Mesothelial cell of epicardium (in vitro differentiated cells): ENCODE data around the gene EFCAB12. TPM values are rescaled to one million over a fixed set of nuclear protein-coding genes. Genes with fewer than 3 reads are reported as not detected.

Experiments used
- DNase-seq, 2 experiments: peaks; one replicate each; pipeline ENCODE4 v3.0.0; 2021; ENCODE audit warnings: low spot score in 2 of 2; ENCODE audit not compliant: unreplicated experiment in 2 of 2
- H3K27ac Mint-ChIP-seq: 2 replicates; pipeline ENCODE4 v1.8.0; 2021; ENCODE audit warnings: mixed read lengths
- H3K27me3 Mint-ChIP-seq: 2 replicates; pipeline ENCODE4 v1.8.0; 2021; ENCODE audit warnings: low read depth, mixed read lengths
- H3K36me3 Mint-ChIP-seq: 2 replicates; pipeline ENCODE4 v1.8.0; 2021; ENCODE audit warnings: mixed read lengths
- H3K4me1 Mint-ChIP-seq: 2 replicates; pipeline ENCODE4 v1.8.0; 2021; ENCODE audit warnings: mixed read lengths
- H3K4me3 Mint-ChIP-seq: 2 replicates; pipeline ENCODE4 v1.8.0; 2021; ENCODE audit warnings: mild to moderate bottlenecking, moderate library complexity, mixed read lengths
- H3K9me3 Mint-ChIP-seq: 2 replicates; pipeline ENCODE4 v1.8.0; 2021; ENCODE audit warnings: mixed read lengths
- CTCF ChIP-seq: fragments of 200-600 bp; sonication (generic); IDR thresholded peaks from one replicate; pipeline ENCODE4 v1.5.0; 2021; ENCODE audit warnings: antibody characterized with exemption; ENCODE audit not compliant: unreplicated experiment
- total RNA-seq: library from RNA; stranded (reverse); gene quantifications from 3 replicates; pipeline ENCODE4 v1.2.1, GENCODE V29; 2021

The EFCAB12 gene
- total RNA-seq, 1 donor from 2014 or later: 0.74 TPM

GRCh38 chr3:129419476-129419875 lies 9.0 kb downstream of the EFCAB12 start:
- no peak for TF ChIP-seq CTCF
- Mint-ChIP-seq H3K9me3 (no peaks in the 10 kb centered on the region), H3K36me3 (no peaks in the 10 kb centered on the region), H3K4me3 (no peak overlapping the region), H3K27ac (no peak overlapping the region), H3K4me1 (no peaks in the 10 kb centered on the region), H3K27me3 (no peaks in the 10 kb centered on the region)
- no peak for DNase-seq

- Mint-ChIP-seq H3K27ac (no peak overlapping the region), H3K4me1 (peaks cover 10% of the 10 kb centered on the region), H3K4me3 (no peak overlapping the region), H3K27me3 (no peaks in the 10 kb centered on the region), H3K36me3 (no peaks in the 10 kb centered on the region), H3K9me3 (no peaks in the 10 kb centered on the region)
- TF ChIP-seq CTCF: no peak
- no peak for DNase-seq
Observed at GRCh38 chr3:129418041-129418973, 10.1 kb downstream of the EFCAB12 start.

- Mint-ChIP-seq H3K4me3 (no peak overlapping the region), H3K27me3 (no peaks in the 10 kb centered on the region), H3K9me3 (no peaks in the 10 kb centered on the region), H3K36me3 (no peaks in the 10 kb centered on the region), H3K27ac (no peak overlapping the region), H3K4me1 (peaks cover 19% of the 10 kb centered on the region)
- no peak for DNase-seq
- no peak for TF ChIP-seq CTCF
Observed at GRCh38 chr3:129417326-129417725, 11.1 kb downstream of the EFCAB12 start.

- no peaks in the 10 kb centered on the region for H3K27me3 Mint-ChIP-seq
- no peak for TF ChIP-seq CTCF
- DNase-seq: no peak
- no peak overlapping the region for H3K27ac Mint-ChIP-seq
- no peaks in the 10 kb centered on the region for H3K36me3 Mint-ChIP-seq
- peaks cover 22% of the 10 kb centered on the region for H3K4me1 Mint-ChIP-seq
- H3K4me3 Mint-ChIP-seq: no peak overlapping the region
- no peaks in the 10 kb centered on the region for H3K9me3 Mint-ChIP-seq
Observed at GRCh38 chr3:129416415-129416814, 12.0 kb downstream of the EFCAB12 start.

- H3K27me3 Mint-ChIP-seq: no peaks in the 10 kb centered on the region
- H3K36me3 Mint-ChIP-seq: no peaks in the 10 kb centered on the region
- no peaks in the 10 kb centered on the region for H3K9me3 Mint-ChIP-seq
- no peak for TF ChIP-seq CTCF
- H3K4me1 Mint-ChIP-seq: peaks cover 22% of the 10 kb centered on the region
- H3K4me3 Mint-ChIP-seq: no peak overlapping the region
- DNase-seq: no peak
- no peak overlapping the region for H3K27ac Mint-ChIP-seq
Observed at GRCh38 chr3:129415830-129416229, 12.6 kb downstream of the EFCAB12 start.
